T-helper 2 cell (primary cell): Measurements from ENCODE around the gene OR1J2.

ENCODE experiments used
- DNase-seq, 5 experiments: peaks; one replicate each; pipeline versions ENCODE4 v3.0.0 to v3.0.0-alpha.2; 2012 to 2022

OR1J2 gene

GRCh38 chr9:122552812-122553211 is 42.2 kb downstream of the OR1J2 start, which contains the start of gene OR1N2:
OR1N2 (plus strand) TSS chr9:122553112; CDS start chr9:122553212, 100 bp downstream.
- no peak for DNase-seq
